Measurements from ENCODE around the gene CCDC34.
"Not testable (repeated sequence)": the region's sequence is repeated elsewhere in the genome, so short reads cannot be mapped to it uniquely, and the experiment has no call there.

The CCDC34 gene

GRCh38 chr11:27329867-27330632 is 33.0 kb downstream of the CCDC34 start:
- no peak for ATAC-seq
- H3K27ac Mint-ChIP-seq, result no peak overlapping the region
- H3K27me3 Mint-ChIP-seq, result no peaks in the 10 kb centered on the region
- H3K9me3 Mint-ChIP-seq, result peaks cover 8% of the 10 kb centered on the region
- H3K4me3 Mint-ChIP-seq, result no peak overlapping the region
- H3K4me1 Mint-ChIP-seq, result no peaks in the 10 kb centered on the region
- H3K36me3 Mint-ChIP-seq, result peaks cover 17% of the 10 kb centered on the region

GRCh38 chr11:27328614-27329013 is 34.4 kb downstream of the CCDC34 start:
- Mint-ChIP-seq H3K27ac (no peak overlapping the region), H3K9me3 (peaks cover 8% of the 10 kb centered on the region), H3K27me3 (no peaks in the 10 kb centered on the region), H3K4me1 (no peaks in the 10 kb centered on the region), H3K36me3 (peaks cover 14% of the 10 kb centered on the region), H3K4me3 (no peak overlapping the region)
- no peak for ATAC-seq

DNA sequence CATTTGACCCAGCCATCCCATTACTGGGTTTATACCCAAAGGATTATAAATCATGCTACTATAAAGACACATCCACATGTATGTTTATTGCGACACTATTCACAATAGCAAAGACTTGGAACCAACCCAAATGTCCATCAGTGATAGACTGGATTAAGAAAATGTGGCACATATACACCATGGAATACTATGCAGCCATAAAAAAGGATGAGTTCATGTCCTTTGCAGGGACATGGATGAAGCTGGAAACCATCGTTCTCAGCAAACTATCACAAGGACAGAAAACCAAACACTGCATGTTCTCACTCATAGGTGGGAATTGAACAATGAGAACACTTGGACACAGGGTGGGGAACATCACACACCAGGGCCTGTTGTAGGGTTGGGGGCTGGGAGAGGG is 36.0 kb downstream of the CCDC34 start:
- peaks cover 13% of the 10 kb centered on the region for H3K36me3 Mint-ChIP-seq
- H3K9me3 Mint-ChIP-seq, H3K4me3 Mint-ChIP-seq, ATAC-seq, H3K27me3 Mint-ChIP-seq, H3K4me1 Mint-ChIP-seq, H3K27ac Mint-ChIP-seq: not testable (repeated sequence)

GRCh38 chr11:27322196-27322595 is 40.8 kb downstream of the CCDC34 start:
- not testable (repeated sequence) for H3K27me3 Mint-ChIP-seq, H3K4me1 Mint-ChIP-seq, H3K36me3 Mint-ChIP-seq, H3K4me3 Mint-ChIP-seq, ATAC-seq, H3K27ac Mint-ChIP-seq, H3K9me3 Mint-ChIP-seq

DNA sequence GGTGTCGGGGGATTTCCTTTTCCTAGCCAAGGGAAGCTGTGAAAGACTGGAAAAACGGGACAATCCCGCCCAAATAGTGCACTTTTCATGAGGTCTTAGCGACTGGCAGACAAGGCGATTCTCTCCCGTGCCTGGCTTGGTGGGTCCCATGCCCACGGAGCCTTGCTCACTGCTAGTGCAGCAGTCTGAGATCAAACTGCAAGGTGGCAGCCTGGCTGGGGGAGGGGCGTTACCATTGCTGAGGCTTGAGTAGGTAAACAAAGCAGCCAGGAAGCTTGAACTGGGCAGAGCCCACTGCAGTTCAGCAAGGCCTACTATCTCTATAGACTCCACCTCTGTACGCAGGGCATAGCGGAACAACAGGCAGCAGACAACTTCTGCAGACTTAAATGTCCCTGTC is 41.7 kb downstream of the CCDC34 start:
- H3K27ac Mint-ChIP-seq, H3K4me1 Mint-ChIP-seq, H3K4me3 Mint-ChIP-seq: not testable (repeated sequence)

GRCh38 chr11:27319072-27319471 is 43.9 kb downstream of the CCDC34 start:
- ATAC-seq, result peak; percentile 51
- Mint-ChIP-seq H3K9me3 (no peaks in the 10 kb centered on the region), H3K27ac (no peak overlapping the region), H3K36me3 (no peaks in the 10 kb centered on the region), H3K4me3 (no peak overlapping the region), H3K27me3 (no peaks in the 10 kb centered on the region), H3K4me1 (peaks cover 8% of the 10 kb centered on the region)

More for the DNA sequence above, 41.7 kb downstream of the CCDC34 start:
- H3K9me3 Mint-ChIP-seq, ATAC-seq, H3K36me3 Mint-ChIP-seq, H3K27me3 Mint-ChIP-seq: not testable (repeated sequence)

DNA sequence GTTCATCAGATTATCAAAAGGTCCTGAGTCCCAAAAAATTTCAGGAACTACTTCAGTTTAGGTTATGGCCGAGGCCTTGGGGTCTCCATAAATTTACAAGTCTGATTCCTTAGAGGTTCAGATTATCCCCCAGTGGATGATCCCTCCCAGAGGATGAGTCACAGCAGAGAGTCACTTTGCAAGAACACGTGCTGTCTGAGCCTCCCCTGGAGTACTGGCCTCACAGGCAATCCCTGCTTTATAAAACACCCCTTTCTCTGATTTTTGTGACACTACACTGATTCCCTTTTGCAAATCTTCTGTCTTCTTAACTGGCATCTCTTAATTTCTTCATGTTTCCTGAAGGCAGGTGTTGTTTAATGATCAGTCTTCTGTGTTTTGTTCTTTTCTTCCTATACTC is 45.3 kb downstream of the CCDC34 start:
- Mint-ChIP-seq H3K27me3 (no peaks in the 10 kb centered on the region), H3K27ac (no peak overlapping the region), H3K4me3 (no peak overlapping the region), H3K4me1 (peaks cover 8% of the 10 kb centered on the region), H3K9me3 (no peaks in the 10 kb centered on the region), H3K36me3 (no peaks in the 10 kb centered on the region)
- no peak for ATAC-seq

- H3K4me1 Mint-ChIP-seq, result peaks cover 8% of the 10 kb centered on the region
These were observed 47.2 kb downstream of the CCDC34 start for GRCh38 chr11:27315836-27316235.

DNA sequence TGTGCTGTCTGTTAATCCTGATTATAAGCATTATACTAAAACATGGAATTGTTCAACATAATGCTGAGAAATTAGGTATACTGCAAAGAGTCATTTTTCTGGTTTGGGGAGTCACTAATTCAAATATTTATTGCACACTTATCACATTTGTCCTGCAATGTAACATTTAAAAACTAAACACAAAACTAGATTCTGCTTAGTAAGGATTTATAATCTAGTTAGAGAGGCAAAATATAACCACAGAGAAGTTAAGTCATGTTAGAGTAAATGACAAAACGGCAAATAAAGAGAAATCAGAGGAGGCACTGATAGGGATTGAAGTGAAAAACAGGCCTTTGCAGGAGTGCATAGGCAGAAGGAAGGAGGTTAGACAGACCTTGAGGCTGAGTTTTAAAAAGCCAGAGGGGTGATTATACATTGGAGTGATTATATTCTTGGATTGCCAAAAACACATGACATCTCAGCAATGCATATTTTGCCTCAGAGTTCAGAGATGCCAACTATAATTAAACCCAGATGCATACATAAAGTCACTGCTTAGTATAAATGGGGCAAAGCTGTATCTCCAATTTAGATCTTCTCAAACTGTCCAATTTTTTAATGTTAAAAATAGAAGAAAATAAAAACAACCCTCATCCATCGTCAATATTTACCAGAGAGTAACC is 49.7 kb downstream of the CCDC34 start:
- Mint-ChIP-seq H3K27ac (no peak overlapping the region), H3K4me1 (no peaks in the 10 kb centered on the region), H3K9me3 (no peaks in the 10 kb centered on the region), H3K36me3 (no peaks in the 10 kb centered on the region), H3K27me3 (no peaks in the 10 kb centered on the region), H3K4me3 (no peak overlapping the region)
- no peak for ATAC-seq

More at GRCh38 chr11:27315836-27316235, 47.2 kb downstream of the CCDC34 start:
- no peak for ATAC-seq
- H3K27ac Mint-ChIP-seq, result no peak overlapping the region
- no peaks in the 10 kb centered on the region for H3K9me3 Mint-ChIP-seq
- H3K4me3 Mint-ChIP-seq, result no peak overlapping the region
- no peaks in the 10 kb centered on the region for H3K36me3 Mint-ChIP-seq
- no peaks in the 10 kb centered on the region for H3K27me3 Mint-ChIP-seq

GRCh38 chr11:27312110-27312509 is 50.9 kb downstream of the CCDC34 start:
- Mint-ChIP-seq H3K36me3 (no peaks in the 10 kb centered on the region), H3K4me1 (no peaks in the 10 kb centered on the region), H3K27me3 (no peaks in the 10 kb centered on the region), H3K4me3 (no peak overlapping the region), H3K27ac (no peak overlapping the region), H3K9me3 (no peaks in the 10 kb centered on the region)
- no peak for ATAC-seq

DNA sequence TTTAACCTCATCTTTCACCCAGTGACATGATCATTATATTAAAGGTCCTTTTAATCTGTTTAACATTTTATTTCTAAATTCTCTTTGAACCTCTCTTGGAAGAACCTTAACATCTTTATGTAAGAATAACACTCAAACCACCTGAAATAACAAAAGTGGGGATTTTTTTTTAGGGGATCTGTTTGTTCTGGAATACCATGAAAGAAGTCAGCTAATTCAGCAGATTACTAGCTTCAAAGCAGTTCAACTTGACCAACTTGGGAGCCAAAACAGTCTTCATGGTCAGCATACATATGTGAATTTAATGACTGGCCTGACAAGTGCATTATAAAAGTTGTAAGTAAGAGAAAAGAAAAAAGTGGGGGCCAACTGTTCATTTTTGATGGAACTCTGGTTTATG is 52.3 kb downstream of the CCDC34 start:
- no peaks in the 10 kb centered on the region for H3K36me3 Mint-ChIP-seq
- H3K9me3 Mint-ChIP-seq, result peaks cover 4% of the 10 kb centered on the region
- H3K27me3 Mint-ChIP-seq, result no peaks in the 10 kb centered on the region
- ATAC-seq, result no peak
- H3K4me3 Mint-ChIP-seq, result no peak overlapping the region
- H3K4me1 Mint-ChIP-seq, result no peaks in the 10 kb centered on the region
- H3K27ac Mint-ChIP-seq, result no peak overlapping the region

DNA sequence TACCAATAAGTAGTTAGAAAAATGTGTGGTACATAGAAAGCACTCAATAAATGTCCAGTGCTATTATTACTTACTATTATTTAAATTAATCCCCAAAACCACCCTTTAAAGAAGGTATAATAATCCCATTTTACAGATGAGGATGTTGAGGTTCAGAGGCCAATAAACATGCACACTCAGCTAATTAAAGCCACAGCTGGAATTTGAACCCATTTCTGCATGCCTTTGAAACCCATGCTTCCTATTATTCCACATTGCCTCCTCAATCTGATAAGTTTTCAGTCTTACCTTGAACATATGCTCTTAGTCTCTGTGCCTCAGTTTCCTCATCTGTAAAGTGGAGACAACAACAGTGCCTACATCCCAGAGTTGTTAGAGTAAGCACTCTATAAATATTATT is 52.8 kb downstream of the CCDC34 start:
- no peaks in the 10 kb centered on the region for H3K27me3 Mint-ChIP-seq
- no peaks in the 10 kb centered on the region for H3K4me1 Mint-ChIP-seq
- no peak overlapping the region for H3K4me3 Mint-ChIP-seq
- H3K36me3 Mint-ChIP-seq, result no peaks in the 10 kb centered on the region
- H3K9me3 Mint-ChIP-seq, result peaks cover 7% of the 10 kb centered on the region
- no peak overlapping the region for H3K27ac Mint-ChIP-seq
- ATAC-seq, result no peak

GRCh38 chr11:27309046-27309445 is 54.0 kb downstream of the CCDC34 start:
- Mint-ChIP-seq H3K36me3 (no peaks in the 10 kb centered on the region), H3K9me3 (peaks cover 9% of the 10 kb centered on the region), H3K4me1 (no peaks in the 10 kb centered on the region), H3K4me3 (no peak overlapping the region), H3K27ac (no peak overlapping the region), H3K27me3 (no peaks in the 10 kb centered on the region)
- no peak for ATAC-seq

GRCh38 chr11:27307232-27307631 is 55.8 kb downstream of the CCDC34 start:
- Mint-ChIP-seq H3K4me1 (no peaks in the 10 kb centered on the region), H3K9me3 (peaks cover 9% of the 10 kb centered on the region), H3K27me3 (no peaks in the 10 kb centered on the region), H3K27ac (no peak overlapping the region), H3K36me3 (no peaks in the 10 kb centered on the region), H3K4me3 (no peak overlapping the region)
- ATAC-seq, result no peak

- Mint-ChIP-seq H3K36me3 (no peaks in the 10 kb centered on the region), H3K27ac (no peak overlapping the region), H3K9me3 (peaks cover 9% of the 10 kb centered on the region), H3K27me3 (no peaks in the 10 kb centered on the region), H3K4me3 (no peak overlapping the region), H3K4me1 (no peaks in the 10 kb centered on the region)
- no peak for ATAC-seq
These were observed 57.3 kb downstream of the CCDC34 start for GRCh38 chr11:27305751-27306150.

DNA sequence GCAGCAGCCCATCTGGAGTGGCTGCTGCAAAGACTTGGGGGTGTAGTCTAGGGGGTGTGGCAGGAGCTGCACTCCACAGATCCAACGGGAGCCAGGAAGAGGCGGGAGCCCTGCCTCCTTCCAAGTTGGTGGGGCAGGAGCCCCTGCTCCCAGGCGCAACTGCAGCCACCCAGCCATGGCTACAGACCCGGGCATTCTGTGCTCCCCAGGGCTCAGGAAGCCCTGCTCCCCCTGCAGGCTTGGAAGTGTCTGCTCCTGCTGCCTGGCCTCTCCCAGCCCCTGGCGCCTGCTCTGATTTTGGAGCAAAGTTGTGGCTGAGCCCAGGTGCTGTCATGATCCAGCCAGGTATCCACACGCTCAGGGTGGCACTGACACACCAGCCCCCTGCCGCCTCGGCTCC is 58.5 kb downstream of the CCDC34 start:
- Mint-ChIP-seq H3K4me3 (no peak overlapping the region), H3K4me1 (no peaks in the 10 kb centered on the region), H3K27ac (no peak overlapping the region), H3K27me3 (no peaks in the 10 kb centered on the region), H3K9me3 (peaks cover 9% of the 10 kb centered on the region), H3K36me3 (no peaks in the 10 kb centered on the region)
- ATAC-seq, result no peak
